ENCODE data around the gene P4HA2. TPM values are rescaled to one million over a fixed set of nuclear protein-coding genes. Genes with fewer than 3 reads are reported as not detected.

Gene P4HA2
- total RNA-seq (2014; rRNA removed; shearing (Covaris generic)): 239 and 264 TPM in 2 replicates

DNA sequence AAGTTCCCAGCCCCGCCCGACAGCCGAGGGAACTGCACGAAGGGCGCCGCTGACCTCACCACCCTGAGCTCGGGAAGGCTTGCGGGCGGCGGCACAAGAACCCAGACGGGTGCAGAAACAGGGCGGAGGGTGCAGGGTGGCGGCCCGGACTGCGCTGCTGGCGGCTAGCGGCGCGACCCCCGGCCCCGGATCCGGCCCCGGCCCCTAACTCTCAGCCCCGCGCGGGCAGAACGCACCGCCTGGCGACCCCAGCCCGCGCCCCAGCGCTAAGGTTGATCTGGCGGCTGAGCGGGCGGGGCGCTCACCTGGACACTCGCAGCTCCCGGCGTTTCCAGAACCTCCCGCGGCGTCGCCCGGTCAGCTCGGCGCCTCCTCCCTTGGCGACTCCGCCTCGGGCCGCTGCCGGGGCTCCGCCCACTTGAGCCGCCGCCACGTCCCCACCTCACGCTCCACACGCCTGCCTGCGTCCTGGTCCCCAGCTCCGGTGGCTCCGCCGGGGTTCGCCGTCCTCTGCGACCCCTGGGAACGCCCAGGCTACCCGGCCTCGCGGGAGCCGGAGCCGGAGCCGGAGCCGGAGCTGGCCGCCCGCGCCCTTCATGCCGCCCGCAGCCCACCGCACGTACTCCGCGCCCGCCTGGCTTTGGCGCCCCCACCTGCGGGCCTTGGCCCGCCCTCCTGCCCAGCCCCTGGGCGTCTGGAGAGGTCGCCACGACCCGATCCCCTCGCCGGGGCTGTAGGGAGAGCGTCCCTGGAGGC is at the start of gene P4HA2:
Gene P4HA2 (minus strand): TSS at position 369 of the 756 bp plus-strand sequence. CDS start 9,227 bp downstream, outside the sequence.
- peak; percentile 74 for DNase-seq (ENCODE audit: low read depth)

DNA sequence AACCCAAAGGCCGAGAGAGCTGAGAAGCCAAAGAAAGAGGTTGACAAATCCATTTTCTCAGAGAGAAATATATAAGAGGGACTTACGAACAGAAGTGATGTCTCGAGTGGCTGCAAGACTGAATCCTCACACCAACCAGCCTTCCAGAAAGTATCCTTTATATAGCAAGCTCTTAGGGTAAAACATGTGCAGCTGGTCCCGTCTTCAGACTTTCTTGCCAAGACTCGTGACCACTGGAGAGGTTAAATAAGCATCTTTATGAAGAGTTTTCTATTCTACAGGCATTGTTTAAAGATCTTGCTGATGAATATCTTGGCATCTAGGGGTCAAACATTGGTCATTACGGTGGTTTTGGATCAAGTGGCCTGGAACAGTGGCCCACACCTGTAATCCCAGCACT is 49.6 kb upstream of the P4HA2 start:
- no peak for DNase-seq (ENCODE audit: low read depth)

DNA sequence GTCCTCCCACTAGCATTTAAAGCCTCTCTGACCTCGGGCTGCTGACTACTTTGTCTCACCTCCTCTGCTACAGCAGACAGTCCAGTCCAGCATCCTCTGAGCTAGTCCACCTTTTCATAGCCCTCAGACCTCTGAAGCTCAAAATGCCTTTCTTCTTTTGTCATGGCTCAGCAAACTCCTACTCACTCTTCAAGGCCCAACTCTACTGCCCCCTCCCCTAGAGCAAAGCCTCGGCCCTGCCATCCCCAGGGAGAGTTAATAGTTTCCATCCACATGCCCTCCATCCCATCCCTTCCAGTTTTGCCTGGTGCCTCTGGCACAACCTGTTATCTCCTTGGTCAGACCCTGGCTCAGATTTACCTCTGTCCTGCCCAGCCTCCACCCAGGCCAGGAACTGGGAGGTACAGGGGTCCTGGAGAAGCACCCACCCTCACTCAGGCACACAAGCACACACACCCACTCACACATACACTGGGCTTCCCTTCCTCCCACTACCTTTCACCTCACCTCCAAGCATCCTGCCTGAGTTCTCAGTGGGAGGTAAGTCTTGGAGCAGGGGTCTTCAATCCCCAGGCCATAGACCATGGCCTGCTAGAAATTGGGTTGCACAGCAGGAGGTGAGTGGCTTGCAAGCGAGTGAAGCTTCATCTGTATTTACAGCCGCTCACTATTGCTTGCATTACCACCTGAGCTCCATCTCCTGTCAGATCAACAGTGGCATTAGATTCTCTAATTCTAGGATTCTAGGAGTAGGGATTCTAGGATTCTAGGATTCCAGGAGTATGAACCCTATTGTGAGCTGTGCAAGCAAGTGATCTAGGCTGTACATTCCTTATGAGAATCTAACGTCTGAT is 47.9 kb upstream of the P4HA2 start:
- DNase-seq (ENCODE audit: low read depth): no peak

DNA sequence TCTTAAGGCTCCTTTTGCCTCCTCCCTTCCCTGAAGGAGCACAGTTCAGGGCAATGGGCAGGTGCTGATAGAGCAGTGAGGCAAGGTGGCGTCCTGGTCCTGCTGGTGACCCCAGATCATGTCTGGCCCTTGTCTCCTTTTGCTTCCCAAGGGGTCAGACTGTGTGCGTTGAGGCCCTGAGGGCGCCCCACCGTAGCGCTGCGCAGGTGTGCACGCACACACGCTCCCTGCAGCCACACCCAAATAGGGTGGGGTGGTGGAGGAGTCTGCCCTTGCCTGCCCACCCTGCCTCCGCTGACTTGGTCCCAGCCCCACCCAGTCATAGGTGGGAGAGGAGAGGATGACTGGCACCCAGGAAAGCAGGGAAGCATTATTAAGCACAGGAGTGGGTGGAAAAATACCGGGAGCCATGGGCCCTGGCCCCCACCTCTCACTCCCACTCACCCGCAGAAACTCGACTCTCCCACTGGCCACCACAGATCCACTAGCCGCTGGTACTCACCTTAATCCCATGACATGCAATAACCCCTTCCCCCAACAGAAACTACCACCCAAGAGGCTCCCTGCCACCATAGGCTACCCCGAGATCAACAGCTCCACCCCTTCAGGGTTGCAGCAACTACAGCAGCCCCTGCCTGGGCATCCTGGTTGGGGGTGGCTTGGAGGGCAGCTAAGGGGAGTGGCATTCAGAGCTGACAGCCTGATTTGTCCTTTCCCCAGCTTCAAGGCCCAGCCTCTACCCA is 46.6 kb upstream of the P4HA2 start:
- no peak for DNase-seq (ENCODE audit: low read depth)

DNA sequence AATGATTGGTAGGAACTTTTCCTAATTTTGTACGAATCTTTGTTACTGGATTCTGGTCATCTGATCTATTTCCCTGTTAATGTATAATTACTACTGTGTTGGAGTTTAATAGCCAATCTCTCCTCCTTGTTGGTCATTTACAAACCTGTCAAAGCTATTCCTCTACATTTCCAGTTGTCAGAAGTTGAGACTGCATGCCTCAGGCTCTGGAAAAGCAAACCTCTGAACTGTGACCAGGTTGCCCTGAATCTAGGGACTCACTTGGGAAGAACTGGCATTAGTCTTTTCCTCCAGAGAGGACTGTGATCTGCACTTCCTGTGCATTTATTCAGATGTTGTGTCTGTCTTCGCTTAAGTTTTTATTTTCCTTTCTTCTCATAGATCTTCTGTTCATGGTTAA is 46.0 kb upstream of the P4HA2 start:
- no peak for DNase-seq (ENCODE audit: low read depth)

DNA sequence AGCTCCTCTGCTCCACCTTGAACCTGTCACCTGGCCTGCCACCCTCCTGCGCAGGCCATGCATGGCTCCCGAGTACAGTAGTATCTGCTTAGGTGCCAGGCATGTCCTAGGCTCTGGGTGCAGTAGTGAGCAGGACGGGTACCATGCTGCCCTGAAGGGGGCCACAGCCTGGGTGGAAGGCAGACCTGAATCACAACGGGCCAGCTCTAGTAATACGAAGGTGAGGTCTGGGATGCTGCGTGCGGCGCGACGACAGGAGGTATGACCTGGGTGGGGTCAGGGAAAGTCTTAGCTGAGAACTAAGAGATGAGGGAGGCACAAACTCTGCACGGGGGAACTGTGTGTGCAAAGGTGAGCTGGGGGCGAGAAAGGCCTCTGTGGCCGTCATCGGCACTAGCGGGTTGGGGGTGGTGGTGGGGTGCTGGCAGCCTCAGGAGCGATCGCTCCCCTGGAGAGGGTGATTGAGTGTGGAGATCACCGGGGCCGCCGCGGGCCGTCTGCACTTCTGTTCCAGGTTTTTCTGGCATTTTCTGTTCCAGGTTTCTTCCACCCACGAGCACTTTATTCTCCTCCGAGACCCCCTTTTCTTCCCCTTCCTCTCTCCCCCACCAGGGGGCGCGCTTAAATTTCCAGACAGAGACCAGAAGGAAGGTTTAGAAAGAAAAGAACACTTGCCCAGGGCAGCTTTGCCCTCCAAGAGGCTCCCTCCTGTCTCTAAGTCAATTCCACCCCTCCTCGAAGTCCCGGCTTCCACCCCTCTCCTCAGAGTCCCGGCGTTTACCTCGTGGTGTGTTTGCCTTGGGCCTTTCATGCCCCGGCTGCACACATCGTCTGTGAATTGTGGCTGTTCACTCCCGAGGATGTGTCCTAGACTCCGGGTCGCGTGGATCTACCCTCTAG is 44.9 kb upstream of the P4HA2 start:
- peak; percentile 64 for DNase-seq (ENCODE audit: low read depth)

DNA sequence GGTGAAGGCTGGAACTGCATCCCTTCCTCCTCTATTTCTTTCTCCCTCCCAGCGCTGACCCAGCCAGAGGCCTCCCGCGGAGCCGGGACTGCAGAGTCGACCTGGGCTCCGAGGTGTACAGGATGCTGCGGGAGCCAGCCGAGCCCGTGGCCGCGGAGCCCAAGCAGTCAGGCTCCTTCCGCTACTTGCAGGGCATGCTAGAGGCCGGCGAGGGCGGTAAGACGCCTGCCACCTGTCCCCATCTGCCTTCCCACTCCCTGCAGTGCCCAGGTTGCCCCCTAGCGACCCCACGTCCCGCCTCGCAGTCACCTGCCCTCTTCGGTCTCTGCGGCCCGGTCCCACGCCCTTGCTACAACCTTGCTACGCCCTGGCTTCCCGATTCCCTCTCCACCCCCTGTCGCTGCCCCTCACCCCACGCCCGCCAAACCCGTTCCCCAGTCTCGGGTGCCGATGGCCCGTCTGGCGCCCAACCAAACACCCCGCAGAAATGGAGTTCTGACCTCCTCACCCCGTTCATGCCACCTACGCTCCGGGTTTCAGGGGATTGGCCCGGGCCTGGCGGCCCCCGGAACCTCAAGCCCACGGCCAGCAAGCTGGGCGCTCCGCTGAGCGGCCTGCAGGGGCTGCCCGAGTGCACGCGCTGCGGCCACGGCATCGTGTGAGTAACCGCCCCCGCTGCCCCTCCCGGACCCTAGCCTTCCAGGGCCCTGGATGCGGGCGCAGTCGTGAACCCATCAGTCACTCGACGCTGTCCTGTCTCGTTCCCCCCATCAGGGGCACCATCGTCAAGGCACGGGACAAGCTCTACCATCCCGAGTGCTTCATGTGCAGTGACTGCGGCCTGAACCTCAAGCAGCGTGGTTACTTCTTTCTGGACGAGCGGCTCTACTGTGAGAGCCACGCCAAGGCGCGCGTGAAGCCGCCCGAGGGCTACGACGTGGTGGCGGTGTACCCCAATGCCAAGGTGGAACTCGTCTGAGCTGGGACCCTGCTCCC is 43.9 kb upstream of the P4HA2 start:
- no peak for DNase-seq (ENCODE audit: low read depth)

DNA sequence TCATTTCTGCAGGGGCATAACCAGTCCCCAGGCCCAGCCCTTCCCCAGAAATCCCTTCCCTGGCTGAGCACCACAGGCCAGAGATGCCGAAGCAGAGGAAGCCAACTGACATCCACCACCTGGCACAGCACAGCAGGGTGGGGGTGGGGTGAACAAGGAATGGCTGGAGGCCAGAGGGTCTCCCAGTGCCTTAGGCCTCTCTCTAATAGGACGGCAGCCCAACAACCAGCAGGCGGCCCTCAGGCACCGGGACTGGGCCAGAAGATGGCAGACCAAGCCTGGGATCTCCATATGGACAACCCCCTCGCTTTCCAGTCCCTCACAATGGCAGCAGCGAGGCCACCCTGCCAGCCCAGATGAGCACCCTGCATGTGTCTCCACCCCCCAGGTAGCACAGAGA is 43.1 kb upstream of the P4HA2 start:
- no peak for DNase-seq (ENCODE audit: low read depth)

DNA sequence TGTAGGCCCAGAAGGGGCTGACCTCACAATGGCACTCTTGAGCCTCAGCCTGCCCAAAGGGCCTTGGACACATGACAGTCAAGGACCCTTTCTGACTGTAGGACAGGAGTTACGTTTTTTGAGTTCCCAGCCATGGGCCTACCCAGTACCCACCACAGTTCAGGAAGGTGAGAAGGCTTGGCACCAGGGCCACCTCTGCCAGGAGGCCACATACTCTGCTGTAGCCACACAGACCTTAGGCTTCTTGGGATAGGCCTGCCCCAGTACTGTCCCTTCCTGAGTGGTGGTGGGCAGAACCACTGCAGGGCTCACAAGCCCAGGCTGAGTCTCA is 42.6 kb upstream of the P4HA2 start:
- DNase-seq (ENCODE audit: low read depth): no peak

DNA sequence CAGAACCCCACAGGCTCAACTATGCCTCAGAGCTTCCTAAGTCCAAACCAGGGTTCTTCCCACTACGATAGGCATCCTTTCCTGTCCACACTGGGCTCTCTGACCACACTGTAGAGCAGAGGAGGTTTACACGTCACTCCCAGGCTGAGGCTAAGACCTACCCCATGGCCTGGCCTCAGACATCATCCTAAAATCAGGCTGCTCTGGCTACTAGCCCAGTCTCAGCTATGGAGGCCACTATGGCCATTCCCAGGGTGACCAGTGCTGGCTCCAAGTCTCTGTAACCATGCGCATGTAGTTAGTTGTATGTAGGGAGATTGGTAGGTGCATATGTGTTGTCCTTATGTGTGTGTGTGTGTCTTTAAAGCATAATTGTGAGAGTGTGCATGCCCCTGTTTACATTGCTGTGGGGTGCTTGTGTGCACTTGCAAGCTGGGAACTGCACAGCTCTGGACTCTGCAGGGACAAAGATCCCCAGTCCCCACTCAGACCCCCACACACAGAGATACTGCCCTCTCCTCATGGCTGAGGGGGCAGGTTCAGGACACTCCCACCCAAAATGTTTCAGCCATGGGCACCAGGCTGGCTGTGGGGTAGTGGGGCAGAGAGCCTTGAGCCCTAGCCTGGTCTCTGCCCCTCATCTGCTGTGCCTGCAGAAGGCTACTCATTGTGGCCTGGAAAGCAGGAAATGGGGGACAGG is 42.1 kb upstream of the P4HA2 start:
- peak; percentile 81 for DNase-seq (ENCODE audit: low read depth)

DNA sequence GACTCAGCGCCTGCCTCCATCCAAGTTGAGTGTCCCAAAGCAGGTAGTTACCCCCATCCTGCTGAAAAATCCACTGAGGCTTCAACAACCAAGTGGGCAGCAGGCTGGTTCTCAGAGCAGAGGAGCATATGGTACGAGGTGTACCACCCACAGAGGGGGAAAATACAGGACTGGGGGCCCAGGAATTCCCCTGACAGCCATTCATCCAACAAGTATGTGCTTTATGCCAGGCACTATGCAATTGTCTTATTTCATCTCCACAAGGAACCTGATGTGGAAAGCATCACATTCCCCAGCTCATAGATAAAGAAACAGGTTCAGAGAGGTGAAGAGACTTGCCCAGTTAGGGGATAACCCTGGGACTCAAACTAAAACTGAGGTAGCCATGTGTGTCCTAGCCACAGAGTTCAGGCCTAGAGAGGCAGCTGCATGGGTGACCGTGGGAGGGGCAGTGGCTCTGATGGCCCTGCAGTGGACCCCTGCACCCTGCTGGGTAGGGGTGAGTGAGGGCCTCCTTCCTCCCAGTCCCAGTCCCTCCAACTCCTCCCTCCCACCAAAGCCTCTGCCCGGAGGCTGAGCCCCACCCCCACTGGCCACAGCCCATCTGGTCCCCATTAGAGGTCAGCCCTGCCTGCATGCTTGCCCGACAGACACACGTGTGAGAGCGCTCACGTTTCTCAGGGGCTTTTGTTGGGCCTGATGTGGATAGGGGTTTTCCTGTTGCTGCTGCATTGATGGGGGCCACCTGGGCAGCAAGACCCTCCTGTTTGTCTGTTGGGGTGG is 41.3 kb upstream of the P4HA2 start:
- DNase-seq (ENCODE audit: low read depth): peak; percentile 92

DNA sequence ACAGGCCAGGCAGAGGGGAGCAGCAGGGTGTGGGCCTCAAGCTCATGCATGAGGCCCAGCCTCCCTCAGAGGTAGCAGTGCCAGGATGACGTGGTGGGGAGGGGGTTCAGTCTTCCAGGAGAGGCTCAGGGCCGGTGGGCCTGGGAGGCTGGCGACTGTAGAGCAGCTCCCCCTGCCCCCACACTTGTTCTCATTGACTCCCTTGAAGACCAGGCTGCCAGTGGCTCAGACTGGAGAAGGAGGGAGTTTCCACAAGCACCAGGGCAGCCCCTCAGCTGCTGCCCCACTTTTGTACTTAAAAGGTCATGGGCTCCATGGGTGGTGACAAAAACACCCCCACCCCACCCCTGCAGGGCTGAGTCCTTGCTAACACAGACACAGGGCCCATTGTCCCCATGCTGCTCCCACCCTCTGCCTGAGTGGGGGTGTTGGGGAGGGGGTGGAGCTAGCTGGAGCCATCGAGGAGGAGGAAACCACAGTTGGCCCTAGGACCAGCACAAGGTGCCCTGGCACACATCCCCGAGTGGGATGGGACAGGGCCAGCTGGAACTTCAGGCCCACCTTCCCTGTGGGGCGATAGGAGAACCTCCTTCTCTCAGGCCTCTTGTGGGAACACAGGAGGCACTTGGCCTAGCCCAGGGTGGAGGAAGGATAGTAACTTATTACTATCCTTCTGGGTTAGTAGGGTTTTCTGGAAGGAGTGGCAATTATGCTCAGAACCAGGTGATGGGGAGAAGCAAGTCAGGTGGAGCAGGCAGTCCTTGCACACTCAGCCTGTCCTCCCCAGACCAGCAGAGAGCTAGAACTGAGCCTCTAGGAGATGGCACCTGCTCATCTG is 40.5 kb upstream of the P4HA2 start:
- DNase-seq (ENCODE audit: low read depth): no peak

DNA sequence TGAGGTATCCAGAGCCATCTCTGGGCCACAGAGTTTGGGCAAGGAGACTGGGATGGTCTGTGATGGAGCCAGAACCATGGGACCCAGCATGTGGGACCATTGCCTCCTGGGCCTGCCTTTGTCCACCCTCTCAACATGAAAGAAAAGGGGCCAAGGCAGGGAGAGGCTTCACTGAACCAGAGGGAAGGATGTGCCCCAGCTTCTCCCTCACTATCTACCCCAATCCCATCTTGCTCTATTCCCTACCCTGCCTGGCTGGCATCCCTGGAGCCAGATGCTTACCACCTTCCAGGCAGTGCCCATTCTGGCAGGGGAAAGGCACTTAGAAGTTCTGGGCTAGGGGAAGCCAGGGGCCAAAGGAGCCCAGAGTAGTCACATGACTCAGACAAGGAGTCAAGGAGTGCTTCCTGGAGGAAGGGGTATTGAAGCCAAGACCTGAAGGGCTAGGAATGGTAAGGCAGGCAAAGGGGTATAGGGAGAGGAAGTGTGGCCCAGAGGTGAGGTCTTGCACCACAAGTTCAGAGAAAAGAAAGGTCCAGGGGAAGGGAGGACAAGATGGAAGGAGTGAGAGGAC is 39.6 kb upstream of the P4HA2 start:
- no peak for DNase-seq (ENCODE audit: low read depth)

DNA sequence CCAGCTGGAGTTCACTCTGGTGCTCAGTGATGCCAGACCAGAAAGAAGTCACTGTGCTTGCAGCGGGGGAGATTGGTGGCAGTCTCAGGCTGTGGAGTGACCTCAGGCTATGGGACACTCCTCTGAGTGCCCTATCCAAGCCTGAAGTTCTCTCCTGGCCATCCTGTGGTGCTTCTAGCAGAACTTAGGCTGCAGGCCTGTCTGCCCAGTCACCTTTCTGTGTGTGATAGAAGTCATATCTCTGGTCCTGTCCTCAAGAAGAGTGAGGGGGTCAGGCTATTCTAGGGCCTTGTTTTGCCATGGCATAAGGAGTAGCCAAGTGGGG is 39.1 kb upstream of the P4HA2 start:
- DNase-seq (ENCODE audit: low read depth): no peak

DNA sequence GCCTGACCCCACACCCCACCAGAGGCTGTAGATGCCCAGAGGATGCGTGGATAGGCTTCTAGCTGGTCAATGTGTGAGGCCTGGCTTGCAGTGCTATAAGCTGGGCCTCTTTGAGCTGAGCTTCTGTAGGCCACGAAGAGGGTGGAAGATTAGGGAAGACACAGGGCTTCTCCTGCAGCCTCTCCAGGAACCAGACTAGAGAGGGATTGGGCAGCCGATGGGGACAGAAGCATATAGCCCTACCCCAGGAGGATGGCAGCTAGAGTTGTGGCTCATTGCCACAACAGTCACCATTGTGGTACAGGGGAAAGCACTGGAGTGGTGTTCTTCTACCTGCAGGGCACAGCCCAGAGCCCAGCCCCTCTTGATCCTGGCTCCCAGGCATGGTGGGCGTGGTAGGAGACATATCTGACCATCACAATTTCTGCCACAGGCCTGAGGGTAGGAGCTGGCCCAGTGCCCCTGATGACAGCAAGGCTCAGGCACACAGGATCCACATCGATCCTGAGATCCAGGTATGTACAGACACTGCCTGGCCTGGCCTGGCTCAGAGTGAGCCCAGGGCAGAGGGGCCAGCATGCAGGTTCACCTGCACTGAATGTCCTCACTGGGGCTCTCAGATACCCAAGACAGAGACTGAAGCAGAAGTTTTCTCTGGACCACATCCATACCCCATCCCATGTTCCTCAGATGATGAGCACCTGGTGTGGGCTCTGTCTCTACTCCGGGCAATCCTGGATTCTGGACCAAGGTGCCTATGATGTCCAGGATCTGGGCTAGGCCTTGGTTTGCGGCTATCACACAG is 38.6 kb upstream of the P4HA2 start:
- DNase-seq (ENCODE audit: low read depth): no peak

DNA sequence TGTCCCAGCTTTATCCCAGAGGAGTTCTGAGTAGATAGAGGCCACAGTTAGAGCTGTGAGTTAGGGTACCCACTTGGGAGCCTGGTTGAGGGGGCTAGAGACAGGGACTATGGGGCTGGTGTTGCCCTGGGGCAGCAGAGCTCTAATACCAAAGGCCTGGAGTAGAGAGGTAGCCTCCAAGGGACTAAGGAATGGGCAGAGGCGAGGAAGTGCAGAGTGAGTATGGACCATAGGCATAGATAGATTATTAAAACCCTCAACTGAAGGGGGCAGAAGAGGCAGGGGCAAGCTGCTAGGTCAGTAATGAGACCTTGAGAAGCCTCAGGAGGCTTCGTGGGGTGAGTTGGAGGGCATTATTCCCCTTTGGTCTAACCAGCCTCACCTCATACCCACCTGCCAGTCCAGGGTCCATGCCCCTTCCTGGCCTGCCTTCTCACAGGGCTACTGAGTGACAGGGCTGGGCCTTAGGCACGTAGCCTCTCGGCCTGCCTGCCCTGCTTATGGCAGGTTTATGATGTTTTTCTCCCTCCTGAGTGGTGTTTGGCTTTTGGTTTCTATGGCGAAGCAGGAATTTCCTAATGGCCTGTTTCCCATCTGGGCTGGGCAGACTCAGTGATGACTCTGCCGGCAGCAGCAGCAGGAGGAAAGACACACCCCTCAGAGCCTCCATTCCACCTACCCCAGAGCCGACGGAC is 37.8 kb upstream of the P4HA2 start:
- peak; percentile 95 for DNase-seq (ENCODE audit: low read depth)

All from RPMI7951 (cell line).